GM19463 (cell line): Measurements from ENCODE around the gene FOXF2.

Experiments used
- ATAC-seq: cut with Tn5 transposase; IDR thresholded peaks from one replicate; pipeline ENCODE4 v1.9.1; 2021; ENCODE audit warnings: mild to moderate bottlenecking, moderate library complexity; ENCODE audit not compliant: unreplicated experiment

FOXF2 gene

GRCh38 chr6:1390133-1390945, 963 bp downstream of the FOXF2 start:
- ATAC-seq, result no peak

GRCh38 chr6:1390946-1391799, 1.8 kb downstream of the FOXF2 start:
- ATAC-seq, result no peak

DNA sequence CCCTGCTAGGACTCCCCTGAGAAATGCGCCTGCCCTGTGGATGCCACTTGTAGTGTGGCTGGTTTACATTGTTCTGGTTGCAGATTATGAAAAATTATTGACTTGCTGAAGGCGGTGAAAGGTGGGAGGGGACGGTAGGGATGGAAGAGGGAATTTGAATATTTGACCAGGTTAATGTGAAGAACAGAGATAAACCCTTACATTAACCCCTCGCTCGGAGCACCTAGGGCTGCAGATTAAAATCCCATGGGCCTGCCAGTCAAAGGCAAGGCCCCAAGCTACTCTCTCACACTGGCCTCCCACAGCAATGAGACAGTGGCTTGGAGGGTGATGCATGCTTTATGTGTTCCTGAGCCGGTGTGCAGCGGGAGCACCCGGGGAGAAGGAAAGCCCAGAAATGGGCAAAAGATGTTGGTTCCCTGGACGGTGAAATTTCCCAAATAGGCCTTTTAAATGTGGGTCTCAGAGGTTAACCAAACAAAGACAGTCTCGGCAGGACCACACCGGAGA, 2.5 kb downstream of the FOXF2 start:
- ATAC-seq, result no peak

- ATAC-seq, result no peak
Measured at GRCh38 chr6:1392813-1393640, 3.7 kb downstream of the FOXF2 start.

DNA sequence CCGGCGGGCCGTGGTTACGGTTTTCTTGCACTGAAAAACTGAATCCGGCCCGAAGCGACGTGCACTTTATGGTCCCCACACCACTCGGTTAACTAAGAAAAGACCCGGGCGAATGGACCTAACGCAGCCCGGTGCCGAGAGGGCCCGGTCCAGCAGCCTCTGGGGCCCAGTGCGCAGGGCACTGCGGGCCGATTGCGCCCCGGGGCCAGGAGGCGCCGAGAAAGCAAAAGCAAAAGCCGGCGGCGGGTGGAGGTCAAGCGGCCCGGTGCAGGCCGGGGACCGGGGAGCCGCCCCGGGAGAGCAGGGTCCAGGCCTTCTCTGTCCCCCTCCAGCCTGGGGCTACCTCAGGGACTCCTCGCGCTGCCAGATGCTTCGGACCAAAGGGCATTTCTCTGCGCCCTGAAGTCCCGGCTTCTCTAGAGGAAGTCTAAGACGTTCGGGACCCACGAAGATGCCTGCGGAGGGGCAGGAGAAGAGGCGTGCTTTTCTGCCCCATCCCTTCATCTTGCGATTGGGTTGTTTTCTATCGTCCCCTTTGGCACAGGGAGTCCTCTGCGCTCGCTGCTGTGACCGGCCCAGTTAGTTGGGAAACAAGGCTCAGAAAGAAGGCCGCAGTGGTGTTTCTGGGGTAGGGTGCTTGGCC, 4.4 kb downstream of the FOXF2 start:
- ATAC-seq, result no peak

DNA sequence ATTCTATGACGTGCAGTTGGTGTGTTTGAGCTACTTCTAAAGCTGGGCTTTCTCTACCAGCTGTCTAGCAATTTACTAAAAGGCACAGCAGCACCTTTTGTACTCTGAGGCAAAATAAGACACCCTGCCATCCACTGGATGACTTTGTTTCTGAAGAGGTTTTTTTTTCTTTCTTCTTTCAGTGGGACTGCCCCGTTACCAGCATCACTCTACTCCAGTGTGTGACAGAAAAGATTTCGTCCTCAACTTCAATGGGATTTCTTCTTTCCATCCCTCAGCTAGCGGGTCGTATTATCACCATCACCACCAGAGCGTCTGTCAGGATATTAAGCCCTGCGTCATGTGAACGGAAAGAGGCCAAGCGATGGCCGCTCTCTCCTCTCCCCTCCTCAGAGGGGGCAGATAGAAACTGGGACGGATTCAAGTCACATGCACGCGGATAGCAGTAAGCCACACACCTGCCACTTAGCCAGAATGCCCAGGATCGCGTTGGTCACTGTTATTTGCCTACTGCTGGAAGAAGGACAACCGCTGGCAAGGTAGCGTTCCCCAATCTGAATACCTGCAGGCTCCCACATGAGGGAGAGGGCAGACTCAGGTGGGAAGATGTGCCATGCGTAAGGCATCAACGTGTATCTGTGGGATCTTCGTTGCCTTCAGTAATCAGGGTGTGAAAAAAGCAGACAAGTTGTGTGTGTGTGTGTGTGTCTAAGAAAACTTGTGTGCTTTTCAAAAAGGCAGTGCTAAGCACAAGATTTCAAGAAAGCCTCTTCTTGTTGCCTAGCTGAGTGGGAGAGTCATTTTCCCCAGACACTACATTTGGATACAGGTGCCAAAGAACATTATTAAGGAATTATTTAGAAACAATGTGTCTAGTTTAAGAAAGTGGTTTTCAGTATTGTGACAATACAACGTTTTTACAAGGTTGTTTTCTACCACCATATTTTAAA, 5.4 kb downstream of the FOXF2 start:
- no peak for ATAC-seq

- no peak for ATAC-seq
Measured at GRCh38 chr6:1395506-1395905, 6.1 kb downstream of the FOXF2 start.

GRCh38 chr6:1395941-1396908, 6.8 kb downstream of the FOXF2 start:
- no peak for ATAC-seq

GRCh38 chr6:1396952-1397868, 7.8 kb downstream of the FOXF2 start:
- no peak for ATAC-seq

- no peak for ATAC-seq
Measured at GRCh38 chr6:1399085-1399780, 9.9 kb downstream of the FOXF2 start.

DNA sequence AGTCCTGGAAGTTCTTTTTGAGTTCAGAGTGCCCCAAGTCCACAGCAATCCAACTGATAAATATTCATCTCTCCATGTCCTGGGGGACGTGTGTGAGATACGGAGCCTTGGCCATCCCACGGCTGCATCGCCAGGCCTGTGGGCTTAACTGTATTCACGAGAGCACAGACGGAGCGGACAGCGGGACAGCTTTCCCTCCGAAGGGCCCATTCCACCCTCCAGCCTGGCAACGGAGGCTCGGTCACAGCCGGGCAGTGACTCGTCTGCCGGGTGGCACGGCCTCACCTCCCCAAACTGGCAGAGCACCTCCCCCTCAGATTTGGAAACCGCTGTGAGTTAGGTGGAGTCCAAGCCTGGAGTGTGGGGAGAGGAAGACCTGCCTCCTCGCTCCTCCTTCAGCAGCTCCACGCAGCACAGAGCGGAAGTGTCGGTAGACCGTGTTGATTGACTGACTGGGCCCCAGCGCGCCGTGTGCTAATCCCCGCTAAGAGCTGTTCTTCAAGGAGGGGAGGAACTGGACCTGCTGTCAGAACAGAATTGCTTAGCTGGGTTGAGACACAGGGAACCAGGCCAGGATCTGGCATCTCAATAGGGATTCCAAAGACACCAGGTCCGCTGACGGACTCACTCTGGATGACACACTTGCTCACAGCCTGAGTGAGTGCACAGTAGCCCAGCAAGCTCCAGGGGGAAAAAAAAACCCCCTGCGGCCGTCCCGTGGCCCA, 10.9 kb downstream of the FOXF2 start:
- ATAC-seq, result no peak

DNA sequence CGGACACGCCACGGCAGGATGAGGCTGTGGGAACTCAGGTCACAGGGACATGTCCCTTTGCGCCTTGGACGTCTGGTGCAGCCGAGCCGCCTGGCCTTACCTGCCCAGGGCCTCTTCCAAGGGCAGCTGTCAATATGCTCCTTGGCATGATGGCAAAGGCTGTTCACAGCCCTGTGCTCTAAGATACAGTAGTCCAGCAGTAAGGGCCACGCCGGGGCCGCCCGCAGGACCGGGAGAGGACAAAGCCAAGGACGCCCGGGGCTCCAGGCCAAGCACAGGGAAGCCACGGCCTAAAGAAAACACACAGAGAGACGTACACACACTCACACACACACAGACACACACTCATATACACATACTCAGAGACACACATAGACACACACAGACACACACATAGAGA, 13.0 kb downstream of the FOXF2 start:
- no peak for ATAC-seq

DNA sequence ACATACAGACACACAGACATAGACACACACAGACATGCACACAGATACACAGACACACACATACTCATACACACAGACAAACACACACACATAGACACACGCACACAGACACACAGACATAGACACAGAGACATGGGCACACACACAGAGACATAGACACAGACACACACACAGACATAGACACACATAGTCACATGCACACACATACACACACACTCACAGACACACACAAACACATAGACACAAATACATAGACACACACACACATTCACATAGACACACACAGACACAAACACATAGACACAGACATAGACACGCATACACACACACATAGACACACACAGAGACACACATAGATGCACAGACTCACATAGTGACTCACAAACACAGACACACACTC, 13.5 kb downstream of the FOXF2 start:
- no peak for ATAC-seq

DNA sequence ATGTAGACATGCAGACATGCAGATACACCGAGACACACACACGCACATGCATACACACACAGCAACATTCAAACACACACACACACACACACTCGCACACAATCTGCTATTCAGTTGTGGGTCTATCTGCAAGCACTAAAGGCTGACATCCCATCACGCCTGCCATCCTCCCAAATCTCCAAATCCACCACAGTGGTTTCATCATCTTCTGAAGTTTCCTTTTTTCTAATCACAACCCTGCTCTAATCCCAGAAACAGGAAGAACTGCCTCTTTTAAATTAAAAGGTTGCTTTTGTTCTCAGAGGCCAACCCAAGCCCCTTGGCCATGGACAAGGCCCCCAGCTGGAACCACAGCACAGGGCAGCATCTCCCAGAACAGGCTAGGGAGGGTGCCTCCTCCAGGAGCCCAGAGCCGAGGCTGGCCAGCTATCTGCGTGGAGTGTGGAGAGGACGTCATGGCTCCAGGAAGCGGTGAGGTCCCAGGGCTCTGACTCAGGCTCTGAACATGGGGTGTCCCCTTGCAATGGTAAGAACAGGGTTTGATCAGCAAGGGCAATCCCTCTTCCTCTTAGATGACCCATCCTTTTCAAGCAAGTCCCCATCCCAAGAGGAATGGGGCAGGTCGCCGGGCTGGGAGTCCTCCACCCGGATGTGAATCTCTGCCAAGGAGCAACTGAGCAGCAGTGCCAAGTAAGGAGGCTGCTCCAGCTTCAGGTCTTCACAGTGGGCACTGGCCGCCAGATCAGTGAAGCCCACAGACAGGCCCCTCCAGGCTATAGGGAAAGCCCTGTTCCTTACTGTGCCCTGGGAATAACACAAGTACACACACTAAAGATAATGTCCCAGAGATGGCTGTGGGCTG, 14.7 kb downstream of the FOXF2 start:
- no peak for ATAC-seq

DNA sequence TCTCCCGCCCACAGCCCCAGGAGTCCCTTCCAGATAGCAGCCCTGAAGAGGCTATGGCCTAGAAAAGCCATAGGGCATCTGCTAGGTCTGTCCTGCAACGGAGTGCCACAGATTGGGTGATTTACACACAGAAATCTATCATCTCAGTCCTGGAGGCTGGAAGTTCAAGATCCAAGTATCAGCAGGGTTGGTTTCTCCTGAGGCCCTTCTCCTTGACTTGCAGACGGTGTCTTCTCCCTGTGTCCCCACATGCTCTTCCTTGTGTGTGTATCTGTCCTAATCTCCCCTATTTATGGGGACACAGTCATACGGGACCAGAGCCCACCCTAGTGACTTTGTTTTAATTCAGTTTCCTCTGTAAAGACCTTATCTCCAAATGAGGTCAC, 15.3 kb downstream of the FOXF2 start:
- no peak for ATAC-seq
